Stimulated activated CD4-positive, alpha-beta T cell treated with anti-CD3 and anti-CD28 coated beads, Interleukin-15, amount 100 ng/mL, for 1 hour (primary cell): ENCODE measurements around the gene PLPP7.
"Not testable (repeated sequence)": the region's sequence is repeated elsewhere in the genome, so short reads cannot be mapped to it uniquely, and the experiment has no call there.

Source experiments
- DNase-seq, 2 donors: peaks; one replicate each; pipeline ENCODE4 v3.0.0-alpha.2; 2020; ENCODE audit warnings: low read depth in 1 of 2, low spot score in 1 of 2

PLPP7 gene

DNA sequence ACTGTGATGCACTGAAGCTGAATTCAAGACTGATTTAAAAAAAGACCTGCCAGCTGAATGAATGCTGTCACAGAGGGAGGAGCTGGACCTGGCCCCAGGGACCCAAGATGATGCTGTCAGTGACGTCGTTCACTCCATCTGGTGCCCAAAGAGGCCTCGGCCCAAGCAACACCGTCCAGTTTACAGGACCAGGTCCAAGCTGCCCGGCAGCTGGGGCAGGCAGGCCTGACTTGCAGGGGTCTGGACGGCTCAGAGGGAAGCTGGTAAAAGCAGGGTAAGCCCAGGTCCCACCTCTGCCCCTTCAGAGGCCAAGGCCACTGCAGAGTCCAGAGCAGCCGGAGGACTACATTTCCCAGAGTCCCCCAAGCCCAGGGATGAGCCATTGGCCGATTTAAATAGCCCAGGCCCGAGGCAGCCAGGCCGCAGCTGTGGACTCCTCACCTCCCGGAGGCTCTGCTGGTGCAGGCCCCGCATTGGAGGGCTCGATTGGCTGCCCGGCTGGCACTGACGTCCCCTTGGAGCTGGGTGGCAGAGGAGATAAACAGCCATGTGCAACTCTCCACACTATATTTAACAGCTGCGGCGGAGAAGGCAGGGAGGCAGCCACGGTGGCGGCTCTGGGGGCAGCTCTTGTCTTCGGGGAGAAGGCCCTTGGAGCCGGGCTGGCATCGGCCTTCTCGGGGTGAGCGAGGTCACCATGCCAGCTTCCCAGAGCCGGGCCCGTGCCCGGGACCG lies at the start of gene PLPP7:
PLPP7 (plus strand) TSS at position 423 of the 735 bp plus-strand sequence; CDS start at position 698, 275 bp downstream.
- DNase-seq = no peak

DNA sequence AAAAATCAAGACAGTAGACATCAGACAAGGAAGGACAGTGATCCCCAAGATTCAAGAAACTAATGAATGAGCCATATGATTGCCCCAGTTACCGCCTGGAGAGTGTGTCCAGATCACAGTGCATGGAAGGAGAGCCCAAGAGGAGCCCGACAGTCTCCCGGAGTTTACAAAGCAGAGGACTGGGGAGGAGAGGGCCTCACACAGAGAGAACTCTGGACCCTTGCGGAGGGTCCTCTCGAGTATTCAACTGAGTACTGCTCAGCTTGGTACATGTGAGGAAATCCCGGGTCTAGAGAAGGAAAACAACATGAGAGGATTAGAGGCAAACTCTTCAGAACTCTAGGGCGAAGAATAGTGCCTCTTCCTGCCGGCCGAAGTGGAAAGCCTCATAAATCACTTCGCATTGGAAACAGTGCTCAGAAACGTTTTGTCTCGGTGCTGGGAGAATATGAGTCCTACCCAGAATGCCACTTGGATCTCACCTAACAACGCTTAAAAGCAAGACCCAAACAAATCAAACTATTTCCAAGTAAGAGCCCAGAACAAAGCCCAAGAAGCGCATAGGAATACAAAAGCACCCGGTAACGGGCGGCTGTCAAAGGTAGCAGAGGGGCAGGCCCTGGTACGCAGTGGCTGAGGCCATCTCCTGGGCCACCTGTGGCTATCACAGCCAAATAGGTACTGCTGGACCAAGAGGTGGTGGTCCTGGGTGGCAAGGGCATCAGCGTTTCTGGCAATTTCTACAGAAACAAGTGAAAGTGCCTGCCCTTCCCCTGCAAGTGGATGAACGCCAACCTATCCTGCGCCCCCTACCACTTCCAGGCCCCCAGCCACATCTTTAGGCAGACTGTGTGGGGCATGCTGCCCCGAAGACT lies 49.2 kb upstream of the PLPP7 start:
- no peak for DNase-seq

DNA sequence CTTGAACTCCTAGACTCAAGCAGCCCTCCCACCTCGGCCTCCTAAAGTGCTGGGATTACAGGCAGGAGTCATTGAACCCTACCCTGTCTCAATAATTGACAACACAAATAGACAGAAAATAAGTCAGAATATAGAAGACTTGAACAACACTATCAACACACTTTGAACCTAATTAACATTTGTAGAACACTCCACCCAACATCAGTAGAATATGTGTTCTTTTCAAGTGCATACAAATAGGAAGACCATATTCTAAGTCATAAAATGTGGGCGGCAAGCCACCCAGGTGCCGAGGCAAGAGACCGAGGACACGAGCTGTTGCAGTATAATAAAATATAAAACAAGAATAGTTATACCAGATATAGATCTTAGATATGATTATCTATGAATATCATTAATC lies 45.2 kb upstream of the PLPP7 start:
- not testable (repeated sequence) for DNase-seq

DNA sequence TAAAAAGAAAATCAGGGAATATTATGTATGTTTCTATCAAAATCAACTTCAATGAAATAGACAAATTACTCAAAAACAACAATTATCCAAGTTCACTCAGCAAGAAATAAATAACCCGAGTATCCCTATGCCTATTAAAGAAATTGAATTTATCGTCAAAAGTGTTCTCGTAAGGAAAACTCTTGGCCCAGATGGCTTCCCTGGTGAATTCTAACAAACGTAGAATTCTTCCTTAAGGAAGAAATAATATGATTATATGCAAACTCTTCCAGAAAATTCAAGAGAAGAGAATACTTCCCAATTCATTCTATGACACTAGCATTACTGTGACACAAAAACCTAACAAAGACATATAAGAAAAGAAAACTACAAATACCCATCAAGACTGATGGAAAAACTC lies 42.9 kb upstream of the PLPP7 start:
- no peak for DNase-seq

DNA sequence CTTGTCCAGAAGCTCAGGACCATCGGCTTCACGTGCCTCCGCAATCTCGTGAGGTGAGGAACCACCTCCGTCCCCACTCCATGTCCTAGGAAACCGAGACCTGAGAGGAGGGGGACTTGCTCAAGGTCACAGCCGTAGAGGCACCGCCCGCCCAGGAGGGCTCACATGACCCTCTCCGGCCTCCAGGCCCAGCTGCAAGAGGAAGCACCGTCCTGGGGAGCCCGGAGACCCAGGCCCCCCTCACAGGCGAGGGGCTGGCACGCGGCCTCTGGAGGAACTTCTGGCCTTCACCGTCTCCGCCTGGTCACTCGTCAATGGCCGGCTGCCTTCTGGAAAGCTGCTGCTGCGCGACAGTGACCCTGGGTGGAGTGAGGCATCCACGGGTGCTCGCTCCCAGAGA lies 37.4 kb upstream of the PLPP7 start:
- no peak for DNase-seq

DNA sequence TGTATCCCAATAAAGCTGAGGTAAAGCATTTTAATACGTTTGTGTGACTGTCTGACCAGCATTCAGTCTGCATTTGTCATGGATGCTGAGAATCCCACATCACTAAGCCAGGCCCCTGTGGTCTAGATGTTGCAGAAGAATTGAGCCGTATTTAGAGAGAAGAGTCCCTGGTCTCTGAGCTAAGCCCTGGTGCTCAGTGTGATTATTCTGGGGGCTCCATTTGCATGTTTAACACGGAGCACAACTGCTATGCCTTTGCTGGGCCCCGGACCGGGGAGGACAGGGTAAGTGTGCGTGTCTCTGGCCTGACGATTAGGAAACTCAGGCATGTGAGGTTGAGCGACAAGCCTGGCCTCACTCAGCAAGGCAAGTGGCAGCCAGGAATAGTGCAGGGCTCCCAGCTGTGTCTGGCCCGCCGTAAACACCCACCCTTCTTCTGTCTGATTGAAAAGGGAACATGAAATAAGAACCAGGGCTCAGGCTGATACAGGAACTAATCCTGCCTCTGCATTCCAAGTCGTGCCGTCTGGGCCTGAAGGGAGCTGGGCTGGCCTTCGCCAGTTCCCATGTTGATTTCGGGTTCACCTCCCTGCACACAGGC lies 35.5 kb upstream of the PLPP7 start:
- no peak for DNase-seq

DNA sequence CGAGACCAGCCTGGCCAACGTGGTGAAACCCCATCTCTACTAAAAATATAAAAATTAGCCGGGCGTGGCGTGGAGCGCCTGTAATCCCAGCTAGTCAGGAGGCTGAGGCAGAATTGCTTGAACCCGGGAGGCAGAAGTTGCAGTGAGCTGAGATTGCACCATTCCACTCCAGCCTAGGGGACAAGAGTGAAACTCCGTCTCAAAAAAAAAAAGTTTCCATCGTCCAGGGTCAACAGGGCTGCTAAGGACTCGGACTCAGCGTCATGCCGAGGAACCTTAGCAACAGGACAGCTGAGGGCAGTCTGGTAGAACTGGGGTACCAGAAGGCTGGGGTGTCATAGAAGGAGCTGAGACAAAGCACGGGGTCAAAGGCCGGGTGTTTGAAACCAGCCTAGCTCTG lies 34.9 kb upstream of the PLPP7 start:
- DNase-seq = no peak

DNA sequence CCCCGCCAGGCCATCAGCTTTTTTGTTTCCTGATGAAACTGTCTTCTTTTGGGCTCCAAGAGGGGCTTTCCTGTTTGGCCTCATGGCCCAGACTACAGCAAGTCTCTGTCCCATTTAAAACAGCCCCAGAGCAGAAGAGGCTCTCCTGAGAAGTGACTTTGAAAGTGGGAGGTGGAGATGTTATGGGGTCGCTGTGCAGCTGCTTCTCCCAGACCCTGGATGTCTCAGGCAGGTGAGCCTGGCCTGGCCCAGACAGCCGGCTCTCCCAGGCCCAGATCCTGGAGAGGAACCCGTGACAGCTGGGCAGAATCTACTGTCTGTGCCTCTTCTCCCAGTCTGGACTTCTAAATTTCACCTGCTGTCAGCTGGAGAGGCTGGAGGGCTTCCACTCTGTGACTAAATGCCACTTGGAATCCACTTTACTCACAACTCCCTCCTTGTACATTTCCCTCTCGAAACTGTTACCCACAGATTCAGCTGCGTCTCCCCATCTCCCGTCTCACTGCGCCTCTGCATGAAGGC lies 33.8 kb upstream of the PLPP7 start:
- no peak for DNase-seq

DNA sequence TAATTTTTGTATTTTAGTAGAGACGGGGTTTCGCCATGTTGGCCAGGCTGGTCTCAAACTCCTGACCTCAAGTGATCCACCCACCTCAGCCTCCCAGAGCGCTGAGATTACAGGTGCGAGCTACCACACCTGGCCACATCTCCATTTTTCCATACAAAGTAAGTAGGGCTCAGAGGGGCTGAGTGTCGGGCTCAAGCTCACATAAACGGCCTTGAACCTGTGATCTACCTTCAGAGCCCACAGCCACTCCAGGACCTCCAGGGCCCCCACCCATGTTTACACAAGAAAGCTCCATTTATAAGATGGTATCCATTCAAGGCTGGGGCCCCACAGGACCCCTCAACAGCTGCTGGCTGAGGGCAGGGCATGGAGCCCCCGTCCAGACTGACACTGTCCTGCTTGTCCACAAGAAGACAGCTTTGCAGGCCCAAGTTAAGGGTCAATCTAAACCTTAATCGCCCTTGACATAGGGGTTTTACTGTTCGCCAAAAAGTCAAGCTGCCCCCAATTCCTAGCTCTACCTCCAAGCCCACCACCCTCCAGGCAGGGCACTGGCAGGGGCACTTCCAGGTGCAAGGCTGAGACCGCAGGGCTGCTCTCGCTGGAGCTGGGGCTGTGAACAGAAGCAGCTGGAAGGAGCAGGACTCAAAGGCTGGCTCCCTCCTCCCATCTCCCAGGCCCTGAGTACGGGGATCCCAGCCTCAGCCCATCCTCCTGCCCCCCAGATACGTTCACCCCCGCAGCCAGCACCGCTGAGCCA lies 32.1 kb upstream of the PLPP7 start:
- no peak for DNase-seq

DNA sequence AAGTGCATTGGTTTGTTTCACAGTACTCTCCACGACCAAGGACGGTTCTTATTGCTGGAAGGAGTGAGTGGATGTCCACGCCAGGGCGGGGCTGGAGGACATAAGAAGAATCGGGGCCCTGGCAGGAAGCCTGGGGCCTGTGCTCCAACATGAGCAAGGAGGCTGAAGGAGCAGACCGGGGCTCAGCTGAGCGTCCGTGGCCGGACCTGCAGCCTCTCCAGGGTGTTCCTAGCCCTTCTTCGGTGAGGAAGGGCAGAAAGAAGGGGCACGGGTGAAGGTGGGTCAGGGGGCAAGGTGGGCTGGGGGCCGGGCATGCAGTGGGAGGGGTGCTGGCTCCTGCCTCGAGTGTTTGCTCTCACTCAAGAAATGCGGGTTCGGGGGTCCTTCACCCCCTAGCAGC lies 31.3 kb upstream of the PLPP7 start:
- DNase-seq = no peak

DNA sequence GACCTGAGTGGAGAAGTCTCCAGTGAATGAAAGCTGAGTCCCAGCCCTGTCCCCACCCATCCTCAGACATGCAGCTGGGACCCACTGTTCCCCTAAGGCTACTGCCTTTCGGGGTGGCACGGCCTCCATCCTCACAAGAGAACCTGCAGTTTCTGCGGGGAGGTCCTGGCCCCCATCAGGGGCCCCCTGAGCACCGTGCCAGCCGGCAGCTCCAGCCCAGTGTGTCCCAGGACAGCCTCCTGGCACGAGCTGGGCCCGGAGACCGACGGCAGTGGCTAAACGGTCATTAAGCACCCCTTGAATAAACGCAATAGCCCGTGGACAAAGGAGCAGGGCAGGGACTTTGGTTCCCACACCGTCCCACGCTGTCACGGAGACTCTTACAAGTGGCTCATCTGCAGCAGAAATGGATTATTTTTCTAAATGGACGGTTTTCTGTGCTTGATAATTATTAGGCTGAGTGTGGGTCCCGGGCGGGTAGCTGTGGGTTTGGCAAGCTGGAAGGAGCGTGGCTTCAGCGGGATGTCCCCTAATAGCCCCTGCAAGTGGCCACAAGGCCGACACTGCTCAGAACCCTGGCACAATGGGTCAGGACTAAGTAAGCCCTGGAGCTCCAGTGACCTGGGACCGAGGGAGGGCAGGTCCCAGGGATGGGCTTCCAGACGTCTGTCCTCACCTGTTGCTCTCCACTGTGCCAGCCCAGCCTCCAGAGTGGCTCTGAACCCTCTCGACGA lies 30.7 kb upstream of the PLPP7 start:
- DNase-seq = no peak

DNA sequence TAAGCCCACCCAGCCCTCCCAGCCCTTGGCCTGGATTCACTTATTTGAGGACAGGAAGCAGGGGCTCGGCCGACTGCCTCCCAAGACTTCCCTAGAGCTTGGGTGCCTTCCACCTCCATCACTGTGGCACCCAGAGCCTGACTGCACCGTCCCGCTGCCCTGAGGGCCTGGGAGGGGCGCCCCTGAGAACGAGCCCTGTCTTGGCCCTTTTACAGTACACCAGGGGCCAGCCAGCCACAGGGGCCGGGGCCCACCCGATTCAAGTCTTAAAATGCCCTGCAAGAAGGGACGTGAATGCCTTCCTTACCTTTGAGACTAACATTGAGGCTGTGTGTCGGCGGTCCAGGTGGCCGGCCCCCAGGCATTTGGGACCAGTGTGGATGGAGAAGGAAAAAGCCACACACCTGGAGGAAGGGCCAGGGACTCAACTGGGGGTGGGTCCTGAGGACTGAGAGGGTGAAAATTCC lies 30.1 kb upstream of the PLPP7 start:
- no peak for DNase-seq

DNA sequence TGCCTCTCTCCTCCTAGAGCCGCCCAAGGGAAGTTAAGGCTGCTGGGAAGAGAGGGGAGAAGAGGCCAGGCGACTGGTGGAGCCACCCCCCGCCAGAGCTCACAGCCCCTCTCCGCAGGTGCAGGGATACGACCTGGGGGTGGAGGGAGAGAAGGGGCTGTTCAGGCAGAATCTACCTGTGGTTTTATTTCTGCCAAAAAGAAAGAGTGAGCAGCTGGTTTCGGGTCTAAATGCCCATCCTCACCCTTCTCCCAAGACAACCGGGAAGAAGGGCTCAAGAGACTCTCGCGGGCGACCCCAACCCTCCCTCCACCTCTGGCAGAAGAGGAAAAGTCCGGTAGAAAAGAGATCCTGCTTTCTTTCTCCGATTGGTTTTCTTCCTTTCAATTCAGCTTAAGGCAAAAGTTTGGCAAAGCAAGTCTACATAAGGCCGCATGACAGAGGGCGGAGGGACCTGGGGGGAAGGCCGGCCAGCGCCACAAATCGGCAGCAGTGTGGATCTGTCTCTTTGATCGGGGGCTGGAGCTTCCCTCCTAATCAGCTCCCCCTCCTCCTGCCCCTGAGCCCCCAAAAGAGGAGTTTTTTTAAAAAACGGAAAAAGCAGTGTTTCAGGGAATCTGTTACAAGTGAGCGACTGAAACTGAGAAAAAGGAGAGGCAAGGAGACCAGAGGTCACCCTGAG lies 29.5 kb upstream of the PLPP7 start:
- no peak for DNase-seq

DNA sequence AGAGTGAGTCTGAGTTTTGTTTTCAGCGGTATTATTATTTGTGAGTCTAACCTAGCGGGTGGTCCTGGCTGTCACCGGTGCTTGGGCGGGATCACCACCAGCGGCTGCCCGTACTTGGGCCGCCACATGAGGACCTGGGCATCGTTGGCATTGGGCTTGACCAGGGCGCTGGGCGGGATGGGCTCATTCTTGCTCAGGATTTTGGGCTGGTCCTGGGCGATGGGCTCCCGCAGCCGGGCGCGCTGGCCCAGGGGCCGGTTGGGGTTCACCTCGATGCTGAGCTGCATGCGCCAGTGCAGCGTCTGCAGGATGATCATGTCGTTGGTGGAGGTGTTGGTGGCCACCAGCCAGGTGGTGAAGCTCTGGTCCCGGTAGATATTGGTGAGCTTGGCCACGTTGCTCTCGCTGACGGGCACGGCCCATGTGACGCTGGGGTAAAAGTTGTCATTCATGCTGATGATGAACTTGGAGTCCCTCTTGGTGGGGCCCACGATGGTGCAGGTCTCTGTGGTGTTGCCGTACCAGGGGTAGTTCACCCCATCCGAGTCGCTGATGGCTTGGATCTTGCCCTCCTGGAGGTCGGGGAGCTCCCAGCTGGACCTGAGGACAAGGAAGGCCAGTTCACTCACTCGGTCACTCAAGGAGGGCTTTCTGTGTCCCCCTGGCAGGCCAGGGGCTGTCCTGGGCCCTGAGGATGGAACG lies 28.6 kb upstream of the PLPP7 start:
- no peak for DNase-seq

DNA sequence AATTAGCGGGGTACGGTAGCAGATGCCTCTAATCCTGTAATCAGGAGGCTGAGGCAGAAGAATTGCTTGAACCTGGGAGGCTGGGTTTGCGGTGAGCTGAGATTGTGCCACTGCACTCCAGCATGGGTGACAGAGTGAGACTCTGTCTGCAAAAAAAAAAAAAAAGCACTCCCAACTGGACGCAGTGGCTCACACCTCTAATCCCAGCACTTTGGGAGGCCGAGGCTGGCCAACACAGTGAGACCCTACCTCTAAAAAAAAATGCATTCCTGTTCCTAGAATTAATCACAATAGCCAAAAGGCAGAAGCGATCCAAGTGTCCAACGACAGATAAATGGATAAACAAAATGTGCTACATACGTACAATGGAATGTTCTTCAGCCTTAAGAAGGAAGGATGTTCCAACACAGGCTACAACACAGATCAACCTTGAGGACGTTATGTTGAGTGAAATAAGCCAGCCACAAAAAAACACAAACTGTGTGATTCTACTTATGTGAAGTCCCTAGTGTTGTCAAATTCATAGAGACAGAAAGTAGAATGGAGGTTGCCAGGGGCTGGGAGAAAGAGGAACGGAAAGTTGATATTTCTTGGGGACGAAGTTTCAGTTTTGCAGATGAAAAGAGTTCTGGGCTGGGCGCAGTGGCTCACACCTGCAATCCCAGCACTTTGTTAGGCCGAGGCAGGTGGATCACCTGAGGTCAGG lies 27.0 kb upstream of the PLPP7 start:
- DNase-seq = no peak

DNA sequence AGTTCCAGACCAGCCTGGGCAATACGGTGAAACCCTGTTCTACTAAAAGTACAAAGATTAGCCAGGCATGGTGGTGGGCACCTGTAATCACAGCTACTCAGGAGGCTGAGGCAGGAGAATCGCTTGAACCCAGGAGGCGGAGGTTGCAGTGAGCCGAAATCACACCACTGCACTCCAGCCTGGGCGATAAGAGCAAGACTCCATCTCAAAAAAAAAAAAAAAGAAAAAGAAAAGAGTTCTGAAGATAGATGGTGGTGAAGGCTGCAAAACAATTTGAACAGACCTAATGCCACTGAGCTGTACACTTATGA lies 26.5 kb upstream of the PLPP7 start:
- not testable (repeated sequence) for DNase-seq

DNA sequence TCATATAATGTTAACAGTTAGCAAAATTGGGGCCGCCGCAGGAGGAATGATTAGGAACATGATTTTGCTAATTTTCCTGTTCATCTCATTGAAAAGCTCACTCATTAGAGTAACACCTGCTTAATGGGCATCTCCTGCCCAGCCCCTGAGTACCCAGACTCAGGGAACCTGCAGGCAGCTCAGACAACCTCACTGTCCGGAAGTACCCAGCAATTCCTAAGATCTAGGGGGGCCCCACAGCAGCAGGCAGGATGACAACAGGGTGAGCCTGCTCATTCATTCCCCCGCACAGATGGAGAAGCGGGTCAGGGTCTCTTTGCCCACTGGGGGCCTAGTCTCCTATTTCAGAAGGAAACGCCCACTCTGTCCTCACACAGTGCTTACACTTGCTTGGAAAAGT lies 25.8 kb upstream of the PLPP7 start:
- no peak for DNase-seq

DNA sequence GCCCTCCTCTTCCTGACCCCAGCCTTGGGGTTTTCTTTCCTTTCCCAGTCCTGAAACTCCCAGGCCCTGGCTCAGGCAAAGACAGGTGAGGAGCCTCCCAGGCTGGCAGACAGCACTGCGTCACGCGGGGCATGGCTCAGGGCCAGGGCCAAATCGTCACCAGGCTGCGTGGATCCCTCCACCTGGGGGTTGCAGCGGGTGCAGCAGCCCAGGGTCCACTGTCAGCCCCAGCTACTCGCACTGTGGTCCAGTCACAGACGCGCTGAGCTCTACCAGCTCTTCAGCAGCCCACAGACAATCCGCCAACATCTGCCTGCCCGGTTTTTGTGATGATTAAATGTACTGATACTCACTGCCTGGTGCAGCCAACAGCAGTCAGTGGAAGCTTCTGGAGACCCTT lies 25.3 kb upstream of the PLPP7 start:
- no peak for DNase-seq
